ENCODE results near the gene APCS.

APCS gene

DNA sequence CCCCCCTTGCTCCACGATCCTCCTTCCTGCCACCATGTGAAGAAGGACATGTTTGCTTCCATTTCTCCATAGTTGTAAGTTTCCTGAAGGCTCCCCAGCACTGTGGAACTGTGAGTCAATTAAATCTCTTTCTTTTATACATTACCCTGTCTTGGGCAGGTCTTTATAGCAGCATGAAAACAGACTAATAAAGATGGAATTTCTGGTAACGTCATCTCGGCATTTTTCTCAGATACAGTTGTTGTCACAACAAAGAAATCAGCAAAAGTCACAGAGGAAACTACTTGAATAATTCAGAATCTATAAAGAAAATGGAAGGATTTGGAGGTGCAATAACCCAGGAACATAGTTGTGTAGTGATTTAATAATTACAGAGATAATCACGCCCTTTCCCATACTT, 4.4 kb downstream of the APCS start:
- no peak overlapping the region for H2AK5ac ChIP-seq (ENCODE audit: low read length)

GRCh38 chr1:159594625-159595405, 7.2 kb downstream of the APCS start:
- Histone ChIP-seq H3K4ac (ENCODE audit: low read depth, low read length) (no peak overlapping the region), H3K23ac (ENCODE audit: low read length) (no peak overlapping the region), H3K27ac (ENCODE audit: low read depth, low read length) (no peak overlapping the region), H3K4me3 (ENCODE audit: low read length) (no peak overlapping the region), H3K9ac (ENCODE audit: low read length) (no peak overlapping the region), H3K4me1 (ENCODE audit: control insufficient read depth, low read depth, low read length) (peaks cover 2% of the 10 kb centered on the region), H4K5ac (ENCODE audit: low read length) (no peak overlapping the region), H2AK5ac (ENCODE audit: low read length) (no peak overlapping the region), H3K36me3 (ENCODE audit: control insufficient read depth, insufficient read depth, low read length) (no peaks in the 10 kb centered on the region), H3K79me1 (ENCODE audit: low read length) (no peaks in the 10 kb centered on the region), H3K79me2 (ENCODE audit: control insufficient read depth, insufficient read depth, low read length) (no peaks in the 10 kb centered on the region), H3K4me2 (ENCODE audit: low read length) (no peak overlapping the region), H3K18ac (ENCODE audit: low read length) (no peak overlapping the region), H2BK15ac (replicated peaks; ENCODE audit: low read depth) (no peak overlapping the region), H2BK120ac (ENCODE audit: low read depth, low read length) (no peak overlapping the region), H3K27me3 (ENCODE audit: insufficient read depth, low read length, poor library complexity) (no peaks in the 10 kb centered on the region), H2BK5ac (ENCODE audit: low read length) (no peak overlapping the region), H4K8ac (ENCODE audit: low read depth, low read length) (no peak overlapping the region), H3K56ac (ENCODE audit: low read length) (no peak overlapping the region)
- no CpG with 5 or more reads among the region's 6 CpGs for WGBS (ENCODE audit: extremely low coverage, insufficient coverage, low lambda C conversion rate)
- DNase-seq: no peak

More for the DNA sequence above, 4.4 kb downstream of the APCS start:
- DNase-seq: no peak
- Histone ChIP-seq H3K23ac (ENCODE audit: low read length) (no peak overlapping the region), H3K36me3 (ENCODE audit: control insufficient read depth, insufficient read depth, low read length) (no peaks in the 10 kb centered on the region), H3K18ac (ENCODE audit: low read length) (no peak overlapping the region), H3K9ac (ENCODE audit: low read length) (no peak overlapping the region), H3K4me3 (ENCODE audit: low read length) (no peak overlapping the region), H3K4me2 (ENCODE audit: low read length) (no peak overlapping the region), H2BK120ac (ENCODE audit: low read depth, low read length) (no peak overlapping the region), H2BK5ac (ENCODE audit: low read length) (no peak overlapping the region), H3K4me1 (ENCODE audit: control insufficient read depth, low read depth, low read length) (no peaks in the 10 kb centered on the region), H3K56ac (ENCODE audit: low read length) (no peak overlapping the region), H3K79me2 (ENCODE audit: control insufficient read depth, insufficient read depth, low read length) (no peaks in the 10 kb centered on the region), H3K27ac (ENCODE audit: low read depth, low read length) (no peak overlapping the region), H2BK15ac (replicated peaks; ENCODE audit: low read depth) (no peak overlapping the region), H4K8ac (ENCODE audit: low read depth, low read length) (no peak overlapping the region), H4K5ac (ENCODE audit: low read length) (no peak overlapping the region), H3K4ac (ENCODE audit: low read depth, low read length) (no peak overlapping the region), H3K27me3 (ENCODE audit: insufficient read depth, low read length, poor library complexity) (no peaks in the 10 kb centered on the region), H3K79me1 (ENCODE audit: low read length) (no peaks in the 10 kb centered on the region)
- WGBS (ENCODE audit: extremely low coverage, insufficient coverage, low lambda C conversion rate): no CpG with 5 or more reads among the region's 4 CpGs

DNA sequence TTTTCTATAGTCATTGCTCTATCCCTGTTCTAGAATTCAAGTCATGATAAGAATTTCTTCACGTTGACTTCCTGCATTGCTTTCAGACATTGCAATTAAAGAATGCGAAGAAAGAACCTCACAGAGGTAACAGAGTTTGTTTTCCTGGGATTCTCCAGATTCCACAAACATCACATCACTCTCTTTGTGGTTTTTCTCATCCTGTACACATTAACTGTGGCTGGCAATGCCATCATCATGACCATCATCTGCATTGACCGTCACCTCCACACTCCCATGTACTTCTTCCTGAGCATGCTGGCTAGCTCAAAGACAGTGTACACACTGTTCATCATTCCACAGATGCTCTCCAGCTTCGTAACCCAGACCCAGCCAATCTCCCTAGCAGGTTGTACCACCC, 10.6 kb downstream of the APCS start:
- H2AK5ac ChIP-seq (ENCODE audit: low read length): no peak overlapping the region
- peak; percentile 94 for DNase-seq
- H3K56ac ChIP-seq (ENCODE audit: low read length): no peak overlapping the region
- H2BK15ac ChIP-seq (replicated peaks; ENCODE audit: low read depth): no peak overlapping the region
- no peak overlapping the region for H4K8ac ChIP-seq (ENCODE audit: low read depth, low read length)
- H3K27me3 ChIP-seq (ENCODE audit: insufficient read depth, low read length, poor library complexity): no peaks in the 10 kb centered on the region
- H4K5ac ChIP-seq (ENCODE audit: low read length): no peak overlapping the region
- H3K9ac ChIP-seq (ENCODE audit: low read length): no peak overlapping the region
- no peaks in the 10 kb centered on the region for H3K79me2 ChIP-seq (ENCODE audit: control insufficient read depth, insufficient read depth, low read length)
- no CpG with 5 or more reads among the region's 4 CpGs for WGBS (ENCODE audit: extremely low coverage, insufficient coverage, low lambda C conversion rate)
- H3K4ac ChIP-seq (ENCODE audit: low read depth, low read length): no peak overlapping the region
- H3K4me1 ChIP-seq (ENCODE audit: control insufficient read depth, low read depth, low read length): peaks cover 2% of the 10 kb centered on the region
- H3K4me3 ChIP-seq (ENCODE audit: low read length): no peak overlapping the region
- no peak overlapping the region for H3K23ac ChIP-seq (ENCODE audit: low read length)
- no peaks in the 10 kb centered on the region for H3K79me1 ChIP-seq (ENCODE audit: low read length)
- H3K18ac ChIP-seq (ENCODE audit: low read length): no peak overlapping the region
- H3K4me2 ChIP-seq (ENCODE audit: low read length): no peak overlapping the region
- H3K36me3 ChIP-seq (ENCODE audit: control insufficient read depth, insufficient read depth, low read length): no peaks in the 10 kb centered on the region
- H3K27ac ChIP-seq (ENCODE audit: low read depth, low read length): no peak overlapping the region
- no peak overlapping the region for H2BK5ac ChIP-seq (ENCODE audit: low read length)
- H2BK120ac ChIP-seq (ENCODE audit: low read depth, low read length): no peak overlapping the region

- no CpG with 5 or more reads among the region's 3 CpGs for WGBS (ENCODE audit: extremely low coverage, insufficient coverage, low lambda C conversion rate)
- H3K4me3 ChIP-seq (ENCODE audit: low read length): no peak overlapping the region
- no peaks in the 10 kb centered on the region for H3K27me3 ChIP-seq (ENCODE audit: insufficient read depth, low read length, poor library complexity)
- no peak overlapping the region for H3K56ac ChIP-seq (ENCODE audit: low read length)
- H2BK15ac ChIP-seq (replicated peaks; ENCODE audit: low read depth): no peak overlapping the region
- no peak overlapping the region for H2BK5ac ChIP-seq (ENCODE audit: low read length)
- no peak overlapping the region for H2AK5ac ChIP-seq (ENCODE audit: low read length)
- DNase-seq: no peak
- H2BK120ac ChIP-seq (ENCODE audit: low read depth, low read length): no peak overlapping the region
- no peak overlapping the region for H3K18ac ChIP-seq (ENCODE audit: low read length)
- no peaks in the 10 kb centered on the region for H3K79me2 ChIP-seq (ENCODE audit: control insufficient read depth, insufficient read depth, low read length)
- H3K27ac ChIP-seq (ENCODE audit: low read depth, low read length): no peak overlapping the region
- no peak overlapping the region for H4K8ac ChIP-seq (ENCODE audit: low read depth, low read length)
- H3K36me3 ChIP-seq (ENCODE audit: control insufficient read depth, insufficient read depth, low read length): no peaks in the 10 kb centered on the region
- H3K79me1 ChIP-seq (ENCODE audit: low read length): no peaks in the 10 kb centered on the region
- H3K9ac ChIP-seq (ENCODE audit: low read length): no peak overlapping the region
- H3K4me2 ChIP-seq (ENCODE audit: low read length): no peak overlapping the region
- peaks cover 2% of the 10 kb centered on the region for H3K4me1 ChIP-seq (ENCODE audit: control insufficient read depth, low read depth, low read length)
- no peak overlapping the region for H3K23ac ChIP-seq (ENCODE audit: low read length)
- H3K4ac ChIP-seq (ENCODE audit: low read depth, low read length): no peak overlapping the region
- no peak overlapping the region for H4K5ac ChIP-seq (ENCODE audit: low read length)
Measured at GRCh38 chr1:159600894-159601293, 13.3 kb downstream of the APCS start.

DNA sequence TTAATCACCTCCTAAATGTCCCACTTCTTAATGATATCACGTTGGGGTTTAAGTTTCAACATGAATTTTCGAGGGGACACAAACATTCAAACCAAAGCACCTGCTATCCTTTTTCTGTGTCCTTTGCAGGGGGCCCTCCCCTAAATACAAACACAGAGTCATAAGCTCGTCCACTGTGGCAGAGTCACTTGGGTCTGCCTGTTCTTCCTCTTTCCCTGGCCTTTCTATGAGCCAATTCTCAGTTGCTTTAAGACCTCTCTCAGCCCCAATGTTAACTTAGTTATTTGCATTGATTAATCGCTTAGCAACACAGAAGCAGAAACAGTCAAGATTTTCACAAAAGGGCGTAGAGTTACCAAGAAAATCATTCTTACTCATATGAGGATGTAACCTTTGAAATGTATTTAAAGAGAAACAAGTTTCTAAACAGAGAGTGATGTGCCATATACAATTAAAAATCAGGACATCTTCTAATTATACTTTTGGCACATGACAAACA, 14.9 kb downstream of the APCS start:
- Histone ChIP-seq H2BK5ac (ENCODE audit: low read length) (no peak overlapping the region), H2AK5ac (ENCODE audit: low read length) (no peak overlapping the region), H4K8ac (ENCODE audit: low read depth, low read length) (no peak overlapping the region), H3K18ac (ENCODE audit: low read length) (no peak overlapping the region), H3K9ac (ENCODE audit: low read length) (no peak overlapping the region), H2BK120ac (ENCODE audit: low read depth, low read length) (no peak overlapping the region), H3K79me1 (ENCODE audit: low read length) (no peaks in the 10 kb centered on the region), H3K79me2 (ENCODE audit: control insufficient read depth, insufficient read depth, low read length) (no peaks in the 10 kb centered on the region), H3K56ac (ENCODE audit: low read length) (no peak overlapping the region), H4K5ac (ENCODE audit: low read length) (no peak overlapping the region), H3K36me3 (ENCODE audit: control insufficient read depth, insufficient read depth, low read length) (no peaks in the 10 kb centered on the region), H3K4me3 (ENCODE audit: low read length) (no peak overlapping the region), H2BK15ac (replicated peaks; ENCODE audit: low read depth) (no peak overlapping the region), H3K23ac (ENCODE audit: low read length) (no peak overlapping the region), H3K4me1 (ENCODE audit: control insufficient read depth, low read depth, low read length) (peaks cover 2% of the 10 kb centered on the region), H3K27ac (ENCODE audit: low read depth, low read length) (no peak overlapping the region), H3K4me2 (ENCODE audit: low read length) (no peak overlapping the region), H3K27me3 (ENCODE audit: insufficient read depth, low read length, poor library complexity) (no peaks in the 10 kb centered on the region), H3K4ac (ENCODE audit: low read depth, low read length) (no peak overlapping the region)
- no peak for DNase-seq
- no CpG with 5 or more reads among the region's 5 CpGs for WGBS (ENCODE audit: extremely low coverage, insufficient coverage, low lambda C conversion rate)

Data from mesendoderm (in vitro differentiated cells).